ENCODE measurements around the gene COQ7. TPM values are rescaled to one million over a fixed set of nuclear protein-coding genes. Genes with fewer than 3 reads are reported as not detected.

COQ7 gene
- polyA plus RNA-seq, 1 of the 3 experiments (the other 2 are of a cell fraction) = 24.0 TPM

GRCh38 chr16:19104607-19105006, 37.2 kb downstream of the COQ7 start:
- Histone ChIP-seq H3K4me1 (ENCODE audit: control insufficient read depth in 1 of 2, insufficient read depth in 2 of 2, low read depth in 1 of 2, low read length in 1 of 2) (no peaks in the 10 kb centered on the region), H3K9me2 (no peaks in the 10 kb centered on the region), H3K9ac (no peak overlapping the region), H3K36me3 (replicated peaks in 1 of 2; ENCODE audit: control insufficient read depth in 1 of 2, insufficient read depth in 2 of 2, low read length in 1 of 2) (no peaks in the 10 kb centered on the region), H3F3A (replicated peaks; ENCODE audit: insufficient read depth) (no peaks in the 10 kb centered on the region), H3K79me2 (ENCODE audit: insufficient read depth) (no peaks in the 10 kb centered on the region), H4K20me1 (ENCODE audit: insufficient read depth) (no peaks in the 10 kb centered on the region), H3K9me3 (no peaks in the 10 kb centered on the region), H3K4me2 (no peak overlapping the region), H3K27ac (ENCODE audit: low read depth in 2 of 2, low read length in 1 of 2) (no peak overlapping the region), H3K4me3 (ENCODE audit: low read depth in 2 of 2, low read length in 1 of 2) (no peak overlapping the region), H2AFZ (ENCODE audit: low read depth) (no peak overlapping the region), H3K27me3 (ENCODE audit: insufficient read depth) (no peaks in the 10 kb centered on the region)
- POLR2A ChIA-PET = no interaction called here
- CTCF ChIA-PET = interaction anchor here (0.9 to 7.7 kb wide), 5 partner anchors 10 to 271 kb away, joined by 3 to 35 read pairs (median 3); no protein-coding TSS in a partner anchor
- TF ChIP-seq NRF1 (IDR thresholded peaks at IDR 0.05; ENCODE audit: low read depth, low read length) = no peak
- no peak for TF ChIP-seq POLR2AphosphoS5 (IDR thresholded peaks at IDR 0.05; ENCODE audit: low read depth, low read length)
- no peak for TF ChIP-seq GATA2 (CRISPR knock-in tag; IDR thresholded peaks at IDR 0.05)
- no peak for TF ChIP-seq FOXM1 (IDR thresholded peaks at IDR 0.05; ENCODE audit: low read depth)
- TF ChIP-seq SIN3A (IDR thresholded peaks at IDR 0.05; ENCODE audit: borderline replicate concordance, low read depth, low read length) = no peak
- TF ChIP-seq TCF12 (IDR thresholded peaks at IDR 0.05) = no peak
- no peak for TF ChIP-seq SMC3 (IDR thresholded peaks at IDR 0.05; ENCODE audit: low read depth, low read length)
- no peak for TF ChIP-seq RAD21 (IDR thresholded peaks at IDR 0.05; ENCODE audit: low read length)
- TF ChIP-seq IRF3 (IDR thresholded peaks at IDR 0.05; ENCODE audit: low read depth, low read length) = no peak
- TF ChIP-seq, protein P1, sequence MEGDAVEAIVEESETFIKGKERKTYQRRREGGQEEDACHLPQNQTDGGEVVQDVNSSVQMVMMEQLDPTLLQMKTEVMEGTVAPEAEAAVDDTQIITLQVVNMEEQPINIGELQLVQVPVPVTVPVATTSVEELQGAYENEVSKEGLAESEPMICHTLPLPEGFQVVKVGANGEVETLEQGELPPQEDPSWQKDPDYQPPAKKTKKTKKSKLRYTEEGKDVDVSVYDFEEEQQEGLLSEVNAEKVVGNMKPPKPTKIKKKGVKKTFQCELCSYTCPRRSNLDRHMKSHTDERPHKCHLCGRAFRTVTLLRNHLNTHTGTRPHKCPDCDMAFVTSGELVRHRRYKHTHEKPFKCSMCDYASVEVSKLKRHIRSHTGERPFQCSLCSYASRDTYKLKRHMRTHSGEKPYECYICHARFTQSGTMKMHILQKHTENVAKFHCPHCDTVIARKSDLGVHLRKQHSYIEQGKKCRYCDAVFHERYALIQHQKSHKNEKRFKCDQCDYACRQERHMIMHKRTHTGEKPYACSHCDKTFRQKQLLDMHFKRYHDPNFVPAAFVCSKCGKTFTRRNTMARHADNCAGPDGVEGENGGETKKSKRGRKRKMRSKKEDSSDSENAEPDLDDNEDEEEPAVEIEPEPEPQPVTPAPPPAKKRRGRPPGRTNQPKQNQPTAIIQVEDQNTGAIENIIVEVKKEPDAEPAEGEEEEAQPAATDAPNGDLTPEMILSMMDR (IDR thresholded peaks at IDR 0.05) = no peak
- TF ChIP-seq RFX5 (IDR thresholded peaks at IDR 0.05; ENCODE audit: low read length) = no peak
- TF ChIP-seq EZH2phosphoT487 (IDR thresholded peaks at IDR 0.05; ENCODE audit: borderline replicate concordance, low read depth) = no peak
- TF ChIP-seq, protein P2, sequence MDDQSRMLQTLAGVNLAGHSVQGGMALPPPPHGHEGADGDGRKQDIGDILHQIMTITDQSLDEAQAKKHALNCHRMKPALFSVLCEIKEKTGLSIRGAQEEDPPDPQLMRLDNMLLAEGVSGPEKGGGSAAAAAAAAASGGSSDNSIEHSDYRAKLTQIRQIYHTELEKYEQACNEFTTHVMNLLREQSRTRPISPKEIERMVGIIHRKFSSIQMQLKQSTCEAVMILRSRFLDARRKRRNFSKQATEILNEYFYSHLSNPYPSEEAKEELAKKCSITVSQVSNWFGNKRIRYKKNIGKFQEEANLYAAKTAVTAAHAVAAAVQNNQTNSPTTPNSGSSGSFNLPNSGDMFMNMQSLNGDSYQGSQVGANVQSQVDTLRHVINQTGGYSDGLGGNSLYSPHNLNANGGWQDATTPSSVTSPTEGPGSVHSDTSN (IDR thresholded peaks at IDR 0.05) = no peak
- TF ChIP-seq TEAD4 (IDR thresholded peaks at IDR 0.05; ENCODE audit: borderline replicate concordance, insufficient read depth) = no peak
- no peak for TF ChIP-seq EP300 (IDR thresholded peaks at IDR 0.05; ENCODE audit: borderline replicate concordance in 1 of 2, low read depth in 1 of 2, low read length in 1 of 2)
- no peak for TF ChIP-seq FOXJ3 (CRISPR knock-in tag; IDR thresholded peaks at IDR 0.05)
- no peak for TF ChIP-seq TAF1 (IDR thresholded peaks at IDR 0.05; ENCODE audit: borderline replicate concordance, low read depth, low read length)
- no peak for DNase-seq
- 85% methylated on average over 5 of the region's 5 CpGs for WGBS (ENCODE audit: low lambda C conversion rate)

All from SK-N-SH (cell line).